K562 (cell line): ENCODE results near the gene NR2F2. TPM values are rescaled to one million over a fixed set of nuclear protein-coding genes. Genes with fewer than 3 reads are reported as not detected.

ENCODE experiments used
- ATAC-seq: fragments of 200-7000 bp; cut with Tn5 transposase; 3 replicates; pipeline ENCODE4 v1.9.1; 2020; ENCODE audit warnings: moderate library complexity
- BruUV-seq: library from RNA; stranded (reverse); fragments of 400-500 nt; replicated peaks from 2 replicates; lab custom pipeline; 2021; lab: Mats Ljungman, UMichigan
- CTCF ChIA-PET: fragments of 300-600 bp; formaldehyde crosslinking; extraction: SDS; loops from one replicate; lab custom pipeline; 2021; ENCODE audit warnings: low intra/inter-chr PET ratio; lab: Yijun Ruan, JAX
- POLR2A ChIA-PET: fragments of 300-600, 350-650 bp; sonication (Branson Sonifier 250); formaldehyde crosslinking; extraction: SDS; loops from one replicate; lab custom pipeline; 2021; ENCODE audit warnings: antibody characterized with exemption, inconsistent platforms; lab: Yijun Ruan, JAX
- DNase-seq, 4 experiments: peaks; one replicate each; pipeline versions ENCODE4 v3.0.0 to v3.0.0-alpha.2; 2011 to 2018; ENCODE audit warnings: low spot score in 3 of 4, mixed read lengths in 3 of 4; ENCODE audit errors: extremely low read depth in 1 of 4
- FAIRE-seq: peaks from 2 replicates; lab custom pipeline; 2011; peaks lifted over from hg19 to GRCh38; lab: Jason Lieb, UNC
- H2AFZ ChIP-seq: 2 replicates; pipeline ENCODE4 v1.6.0; 2011; ENCODE audit warnings: low read depth, low read length, control low read depth, inconsistent platforms
- H3K27ac ChIP-seq: fragments of 200-600 bp; 3 replicates; pipeline ENCODE4 v1.8.0; 2011; ENCODE audit warnings: low read depth, mild to moderate bottlenecking, control low read depth, inconsistent platforms, low read length, moderate library complexity, mixed read lengths; ENCODE audit errors: extremely low read depth
- H3K27me3 ChIP-seq, 2 experiments: fragments of 300-600 bp in 1 of 2; 2 replicates in 1 of 2; 3 replicates in 1 of 2; pipeline versions ENCODE4 v1.6.0 to v1.8.0; 2011; ENCODE audit warnings: inconsistent platforms in 2 of 2, low read length in 2 of 2, mild to moderate bottlenecking in 1 of 2, mixed read lengths in 1 of 2, moderate library complexity in 1 of 2; ENCODE audit not compliant: control insufficient read depth in 2 of 2, insufficient read depth in 2 of 2
- H3K36me3 ChIP-seq: fragments of 300-600 bp; 3 replicates; pipeline ENCODE4 v1.8.0; 2011; ENCODE audit warnings: mild to moderate bottlenecking, low read length, inconsistent platforms; ENCODE audit not compliant: control insufficient read depth, insufficient read depth
- H3K4me1 ChIP-seq, 2 experiments: fragments of 200-600 bp in 1 of 2; replicated peaks in 1 of 2; 2 replicates in 1 of 2; 3 replicates in 1 of 2; pipeline versions ENCODE4 v1.5.1 to v1.8.0; 2011; ENCODE audit warnings: inconsistent platforms in 2 of 2, low read length in 2 of 2, mild to moderate bottlenecking in 1 of 2, mixed read lengths in 1 of 2, moderate library complexity in 1 of 2; ENCODE audit not compliant: control insufficient read depth in 2 of 2, insufficient read depth in 2 of 2
- H3K4me2 ChIP-seq: 2 replicates; pipeline ENCODE4 v1.6.1; 2011; ENCODE audit warnings: low read length, control low read depth, inconsistent platforms, mixed read lengths; ENCODE audit not compliant: insufficient read depth
- H3K4me3 ChIP-seq: fragments of 200-600 bp; sonication (generic), shearing (Covaris generic); 2 replicates; pipeline ENCODE4 v1.5.1; 2016; ENCODE audit warnings: control low read depth, inconsistent platforms
- H3K79me2 ChIP-seq: fragments of 200-600 bp; 3 replicates; pipeline ENCODE4 v1.8.0; 2011; ENCODE audit warnings: low read length, inconsistent platforms; ENCODE audit not compliant: control insufficient read depth, insufficient read depth
- H3K9ac ChIP-seq, 2 experiments: 2 replicates each; pipeline versions ENCODE4 v1.6.0 to v1.6.1; 2011; ENCODE audit warnings: low read depth in 2 of 2, low read length in 2 of 2, control low read depth in 1 of 2, inconsistent platforms in 1 of 2, mild to moderate bottlenecking in 1 of 2, mixed read lengths in 1 of 2; ENCODE audit not compliant: insufficient read depth in 1 of 2
- H3K9me1 ChIP-seq: one replicate; pipeline ENCODE4 v1.6.0; 2011; ENCODE audit warnings: inconsistent platforms, mild to moderate bottlenecking, low read length, moderate library complexity; ENCODE audit not compliant: control insufficient read depth, insufficient read depth
- H3K9me3 ChIP-seq: replicated peaks from 2 replicates; pipeline ENCODE4 v1.5.1; 2011; ENCODE audit warnings: low read depth, low read length, inconsistent platforms; ENCODE audit not compliant: control insufficient read depth, insufficient read depth
- H4K20me1 ChIP-seq: replicated peaks from 2 replicates; pipeline ENCODE4 v1.6.1; 2011; ENCODE audit warnings: low read length, inconsistent platforms, mixed read lengths; ENCODE audit not compliant: control insufficient read depth, insufficient read depth
- E2F6 ChIP-seq, 2 experiments: IDR thresholded peaks; 2 replicates each; pipeline ENCODE4 v1.6.1; 2011; ENCODE audit warnings: borderline replicate concordance in 1 of 2, control low read depth in 1 of 2, low read depth in 1 of 2, low read length in 1 of 2, mild to moderate bottlenecking in 1 of 2, mixed read lengths in 1 of 2, moderate library complexity in 1 of 2; ENCODE audit not compliant: insufficient read depth in 1 of 2, insufficient read length in 1 of 2, poor library complexity in 1 of 2, severe bottlenecking in 1 of 2; ENCODE audit errors: extremely low read depth in 1 of 2
- FOSL1 ChIP-seq: fragments of 200-800 bp; sonication (Bioruptor generic); conservative IDR thresholded peaks from 2 replicates; pipeline ENCODE4 v1.6.1; 2016; ENCODE audit warnings: missing genetic modification characterization, missing compliant biosample characterization
- IFI16 ChIP-seq: fragments of 250-450 bp; sonication (Bioruptor Pico); IDR thresholded peaks from 2 replicates; pipeline ENCODE4 v2.1.2; 2022; ENCODE audit warnings: mild to moderate bottlenecking, inconsistent platforms
- JUND ChIP-seq, 2 experiments: IDR thresholded peaks; 2 replicates in 1 of 2; 3 replicates in 1 of 2; pipeline ENCODE4 v1.6.1; 2011; ENCODE audit warnings: borderline replicate concordance in 2 of 2, low read depth in 2 of 2, low read length in 2 of 2, improper control_type of control experiment in 1 of 2, missing biosample characterization in 1 of 2, missing genetic modification characterization in 1 of 2, missing genetic modification reagents in 1 of 2
- SPI1 ChIP-seq: IDR thresholded peaks from 2 replicates; pipeline ENCODE4 v1.6.1; 2011; ENCODE audit warnings: low read depth, low read length, control low read depth, borderline replicate concordance
- ZBTB34 ChIP-seq: fragments of 250-450 bp; sonication (Bioruptor Pico); IDR thresholded peaks from 2 replicates; pipeline ENCODE4 v1.8.0; 2021; ENCODE audit warnings: mild to moderate bottlenecking, moderate library complexity
- ZC3H11A ChIP-seq: IDR thresholded peaks from 2 replicates; pipeline ENCODE4 v1.6.1; 2012; ENCODE audit warnings: low read depth, low read length, improper control_type of control experiment
- ZC3H4 ChIP-seq: sonication (generic); formaldehyde crosslinking; IDR thresholded peaks from 2 replicates; pipeline ENCODE4 v1.9.0; 2021; ENCODE audit warnings: missing genetic modification reagents, borderline replicate concordance
- ZNF511 ChIP-seq: sonication (generic); formaldehyde crosslinking; IDR thresholded peaks from 2 replicates; pipeline ENCODE4 v1.8.0; 2022; ENCODE audit warnings: mild to moderate bottlenecking, missing genetic modification reagents
- WGBS: fragments of 100-300 bp; shearing (Covaris generic); methylation state at CpG from one replicate; pipeline ENCODE4 v1.1.6; 2016; ENCODE audit warnings: low coverage, mixed read lengths; ENCODE audit not compliant: insufficient coverage; ENCODE audit errors: missing lambda C conversion rate; 5-methylcytosine and 5-hydroxymethylcytosine counted together
- in situ Hi-C: fragments of 300-500 bp; cut with MboI; formaldehyde crosslinking; loops from 4 replicates; pipeline ENCODE4 v1.15.0; 2018; ENCODE audit warnings: inconsistent platforms, mixed read lengths
- intact Hi-C: fragments of 100-400 bp; cut with micrococcal nuclease; formaldehyde crosslinking; loops from 2 replicates; pipeline ENCODE4 v1.14.2; 2022
- polyA plus RNA-seq, 8 experiments: library from polyadenylated mRNA; depleted of rRNA in 4 of 8; stranded (reverse) in 5 of 8; unstranded in 3 of 8; fragments of >200 nt; fragmentation: Nextera tagmentation in 2 of 8; fragmentation: Illumina TruSeq in 1 of 8; extraction: Ambion mirVana in 2 of 8; extraction: Trizol in 1 of 8; gene quantifications; 2 replicates each; pipeline versions ENCODE4 v1.2.1 to v1.2.3, GENCODE V29; 2011 to 2014; ENCODE audit warnings: inconsistent platforms in 1 of 8, missing spikeins in 1 of 8
- total RNA-seq, 7 experiments: library from RNA; depleted of rRNA in 6 of 7; stranded (reverse); fragments of >200 nt in 6 of 7; fragmentation: Illumina TruSeq in 2 of 7; extraction: Trizol in 2 of 7; gene quantifications; 2 replicates each; pipeline versions ENCODE4 v1.2.1 to v1.2.3, GENCODE V29; 2011 to 2021; ENCODE audit warnings: low replicate concordance in 1 of 7

The NR2F2 gene
- total and polyA plus RNA-seq, 9 of the 15 experiments (the other 6 are each of a cell fraction or from before 2014, with no cell fraction given) = 6.0 to 51.8 (median 11.1) TPM

GRCh38 chr15:96285305-96285704 is 45.2 kb upstream of the NR2F2 start (continued):
- TF ChIP-seq JUND (IDR thresholded peaks at IDR 0.05; ENCODE audit: borderline replicate concordance, low read depth, low read length) = 0 out of 2 replicates have a peak, but pooled peaks have one; percentile 31
- TF ChIP-seq JUND (tag; IDR thresholded peaks at IDR 0.05; ENCODE audit: borderline replicate concordance, low read depth, low read length) = no peak
- TF ChIP-seq ZC3H11A = no peak
- TF ChIP-seq IFI16 = no peak
- no peak for TF ChIP-seq ZC3H4 (CRISPR knock-in tag)

GRCh38 chr15:96285729-96286254 is 44.7 kb upstream of the NR2F2 start:
- CTCF ChIA-PET = no interaction called here
- Histone ChIP-seq H3K36me3 (peaks cover 14% of the 10 kb centered on the region; the same call in 2 of the 3 replicates), H4K20me1 (no peaks in the 10 kb centered on the region), H3K27me3 (no peaks in the 10 kb centered on the region), H3K4me2 (no peak overlapping the region), H2AFZ (no peak overlapping the region)
- FAIRE-seq (no peak), ATAC-seq (no peak)
- intact Hi-C loops = no loop called here
- WGBS = 90% methylated on average over 18 of the region's 18 CpGs
- BruUV-seq = no TSS peak
- 0 out of 2 replicates have a peak, but pooled peaks have one; percentile 9 for TF ChIP-seq FOSL1 (tag)
- peak in 1 of 2 experiments; percentile 11 for TF ChIP-seq E2F6 (IDR thresholded peaks at IDR 0.05; ENCODE audit: borderline replicate concordance in 1 of 2, extremely low read depth in 1 of 2, insufficient read depth in 1 of 2, insufficient read length in 1 of 2, low read depth in 1 of 2, low read length in 1 of 2, poor library complexity in 1 of 2, severe bottlenecking in 1 of 2)
- TF ChIP-seq SPI1 = peak; percentile 33; the same call in 1 of the 2 replicates
- TF ChIP-seq ZNF511 (CRISPR knock-in tag) = no peak
- no peak for TF ChIP-seq ZBTB34
- TF ChIP-seq, all 486 proteins: peak for 3
- Histone ChIP-seq H3K79me2 (no peaks in the 10 kb centered on the region), H3K9me1 (no peaks in the 10 kb centered on the region), H3K9ac (peak overlapping the region in 1 of 2 experiments; percentile 65; a peak in 2 of 4 replicates), H3K4me1 (peaks cover 12 to 18% of the 10 kb centered on the region in 2 experiments), H3K9me3 (0 out of 2 replicates have a peak, but pooled peaks cover 3% of the 10 kb centered on the region), H3K27ac (no peak overlapping the region; the same call in 2 of the 3 replicates), H3K4me3 (no peak overlapping the region)
- in situ Hi-C loops = no loop called here
- POLR2A ChIA-PET = interaction anchor here (1.1 kb wide), 1 partner anchor 12 kb away, joined by 5 read pairs; no protein-coding TSS in a partner anchor
- no peak for DNase-seq
